HEK293 (cell line): ENCODE measurements around the gene LRRC51.
A peak's percentile ranks its signal among the peaks of the same experiment; 100 is the strongest.

ENCODE experiments used
- CTCF ChIA-PET: fragments of 350-600 bp; formaldehyde crosslinking; extraction: SDS; loops from one replicate; lab custom pipeline; 2021; ENCODE audit warnings: antibody characterized with exemption; lab: Yijun Ruan, JAX
- POLR2A ChIA-PET: fragments of 300-600 bp; formaldehyde crosslinking; extraction: SDS; loops from one replicate; lab custom pipeline; 2020; ENCODE audit warnings: antibody characterized with exemption, inconsistent platforms; lab: Yijun Ruan, JAX
- H3K27ac ChIP-seq: fragments of 200-500 bp; sonication (Bioruptor generic); 2 replicates; pipeline ENCODE4 v1.5.1; 2014; ENCODE audit warnings: low read depth, low read length, control low read depth, inconsistent platforms; ENCODE audit errors: extremely low read depth
- H3K36me3 ChIP-seq, 2 experiments: fragments of 200-500 bp in 1 of 2; sonication (Bioruptor generic) in 1 of 2; 1 replicate in 1 of 2; 2 replicates in 1 of 2; pipeline ENCODE4 v1.5.1; 2014 to 2017; ENCODE audit warnings: inconsistent platforms in 2 of 2, low read length in 2 of 2; ENCODE audit not compliant: control insufficient read depth in 2 of 2, insufficient read depth in 1 of 2
- H3K4me1 ChIP-seq: fragments of 200-500 bp; sonication (Bioruptor generic); 2 replicates; pipeline ENCODE4 v1.5.1; 2014; ENCODE audit warnings: mild to moderate bottlenecking, low read length, inconsistent platforms; ENCODE audit not compliant: control insufficient read depth, insufficient read depth
- H3K4me3 ChIP-seq: 2 replicates; pipeline ENCODE4 v1.5.1; 2011; ENCODE audit warnings: low read depth, mild to moderate bottlenecking, control low read depth, low read length, moderate library complexity
- H3K9me3 ChIP-seq: fragments of 200-500 bp; sonication (Bioruptor generic); 2 replicates; pipeline ENCODE4 v1.5.1; 2014; ENCODE audit warnings: low read depth, low read length, inconsistent platforms; ENCODE audit not compliant: control insufficient read depth, insufficient read depth
- FEZF1 ChIP-seq: fragments of 450-650 bp; formaldehyde crosslinking; IDR thresholded peaks from 2 replicates; pipeline ENCODE4 v1.5.1; 2016; ENCODE audit warnings: missing biosample characterization, missing genetic modification characterization
- OSR2 ChIP-seq: fragments of 450-650 bp; formaldehyde crosslinking; IDR thresholded peaks from 2 replicates; pipeline ENCODE4 v1.5.1; 2016; ENCODE audit warnings: missing biosample characterization, missing genetic modification characterization
- SCRT1 ChIP-seq: fragments of 450-650 bp; formaldehyde crosslinking; IDR thresholded peaks from 2 replicates; pipeline ENCODE4 v1.5.1; 2016; ENCODE audit warnings: missing biosample characterization, missing genetic modification characterization, borderline replicate concordance
- WT1 ChIP-seq: fragments of 450-650 bp; formaldehyde crosslinking; IDR thresholded peaks from 2 replicates; pipeline ENCODE4 v1.5.1; 2016; ENCODE audit warnings: missing biosample characterization, missing genetic modification characterization
- ZBTB17 ChIP-seq: fragments of 450-650 bp; formaldehyde crosslinking; IDR thresholded peaks from 2 replicates; pipeline ENCODE4 v1.5.1; 2016; ENCODE audit warnings: missing biosample characterization, missing genetic modification characterization
- ZEB2 ChIP-seq: fragments of 450-650 bp; formaldehyde crosslinking; IDR thresholded peaks from 2 replicates; pipeline ENCODE4 v1.5.1; 2016; ENCODE audit warnings: missing biosample characterization, missing genetic modification characterization
- ZNF112 ChIP-seq: fragments of 450-650 bp; formaldehyde crosslinking; IDR thresholded peaks from 2 replicates; pipeline ENCODE4 v1.5.0; 2017; ENCODE audit warnings: missing biosample characterization, missing genetic modification characterization
- ZNF132 ChIP-seq: fragments of 450-650 bp; formaldehyde crosslinking; IDR thresholded peaks from 2 replicates; pipeline ENCODE4 v1.5.1; 2017; ENCODE audit warnings: missing biosample characterization, missing genetic modification characterization, borderline replicate concordance
- ZNF184 ChIP-seq: fragments of 450-650 bp; IDR thresholded peaks from 2 replicates; pipeline ENCODE4 v1.5.1; 2018; ENCODE audit warnings: missing biosample characterization, mild to moderate bottlenecking, missing genetic modification characterization
- ZNF416 ChIP-seq: fragments of 450-650 bp; formaldehyde crosslinking; IDR thresholded peaks from 2 replicates; pipeline ENCODE4 v1.5.1; 2016; ENCODE audit warnings: missing biosample characterization, missing genetic modification characterization
- ZNF473 ChIP-seq: fragments of 450-650 bp; formaldehyde crosslinking; IDR thresholded peaks from 2 replicates; pipeline ENCODE4 v1.5.1; 2017; ENCODE audit warnings: missing biosample characterization, missing genetic modification characterization
- ZNF596 ChIP-seq: fragments of 450-650 bp; IDR thresholded peaks from 2 replicates; pipeline ENCODE4 v1.5.0; 2018; ENCODE audit warnings: missing biosample characterization, mild to moderate bottlenecking, missing genetic modification characterization, moderate library complexity
- ZNF623 ChIP-seq: fragments of 450-650 bp; formaldehyde crosslinking; IDR thresholded peaks from 2 replicates; pipeline ENCODE4 v1.5.1; 2016; ENCODE audit warnings: missing biosample characterization, missing genetic modification characterization
- ZNF658 ChIP-seq: fragments of 450-650 bp; formaldehyde crosslinking; IDR thresholded peaks from 2 replicates; pipeline ENCODE4; 2016; ENCODE audit warnings: missing biosample characterization, missing genetic modification characterization
- ZNF747 ChIP-seq: fragments of 450-650 bp; formaldehyde crosslinking; IDR thresholded peaks from 2 replicates; pipeline ENCODE4 v1.5.1; 2016; ENCODE audit warnings: missing biosample characterization, missing genetic modification characterization
- TF ChIP-seq, protein P1 (sequence below): fragments of 450-650 bp; formaldehyde crosslinking; IDR thresholded peaks from 2 replicates; pipeline ENCODE4 v1.5.1; 2016; ENCODE audit warnings: missing biosample characterization, missing genetic modification characterization
- TF ChIP-seq, protein P2 (sequence below): fragments of 450-650 bp; formaldehyde crosslinking; IDR thresholded peaks from 2 replicates; pipeline ENCODE4 v1.5.1; 2017; ENCODE audit warnings: missing biosample characterization, missing genetic modification characterization
- TF ChIP-seq, protein P3 (sequence below): fragments of 450-650 bp; formaldehyde crosslinking; IDR thresholded peaks from 2 replicates; pipeline ENCODE4 v1.5.1; 2016; ENCODE audit warnings: missing biosample characterization, missing genetic modification characterization
- TF ChIP-seq, protein P4 (sequence below): fragments of 450-650 bp; formaldehyde crosslinking; IDR thresholded peaks from 2 replicates; pipeline ENCODE4 v1.5.1; 2016; ENCODE audit warnings: missing biosample characterization, missing genetic modification characterization

LRRC51 gene

DNA sequence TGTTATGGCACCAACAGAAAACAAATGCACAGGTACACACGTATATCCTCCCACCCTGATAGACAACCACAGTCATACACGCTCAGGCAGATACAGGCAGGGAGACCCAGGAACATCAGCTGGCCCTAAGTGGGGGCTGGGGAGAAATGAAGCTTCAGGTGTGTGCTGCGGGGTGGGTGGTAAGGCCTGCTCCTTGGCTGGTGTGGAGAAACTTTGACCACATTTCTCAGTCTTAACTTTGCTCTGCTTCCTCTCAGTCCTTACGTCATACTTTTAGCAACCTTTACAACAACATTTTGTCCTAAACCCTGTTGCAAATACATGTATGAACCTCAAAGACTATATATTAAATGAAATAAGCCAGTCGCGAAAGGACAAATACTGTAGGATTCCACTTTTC is 38.5 kb downstream of the LRRC51 start:
- CTCF ChIA-PET, result interaction anchor here (0.8 to 1.6 kb wide), 3 partner anchors 28 to 312 kb away, joined by 3 to 5 read pairs (median 4); no protein-coding TSS in a partner anchor
- TF ChIP-seq ZNF658 (tag by site-specific recombination), result no peak
- TF ChIP-seq, all 188 proteins: peak for 0
- POLR2A ChIA-PET, result no interaction called here
- Histone ChIP-seq H3K4me3 (no peak overlapping the region), H3K4me1 (no peaks in the 10 kb centered on the region), H3K36me3 (no peaks in the 10 kb centered on the region), H3K9me3 (no peaks in the 10 kb centered on the region), H3K27ac (no peak overlapping the region)

DNA sequence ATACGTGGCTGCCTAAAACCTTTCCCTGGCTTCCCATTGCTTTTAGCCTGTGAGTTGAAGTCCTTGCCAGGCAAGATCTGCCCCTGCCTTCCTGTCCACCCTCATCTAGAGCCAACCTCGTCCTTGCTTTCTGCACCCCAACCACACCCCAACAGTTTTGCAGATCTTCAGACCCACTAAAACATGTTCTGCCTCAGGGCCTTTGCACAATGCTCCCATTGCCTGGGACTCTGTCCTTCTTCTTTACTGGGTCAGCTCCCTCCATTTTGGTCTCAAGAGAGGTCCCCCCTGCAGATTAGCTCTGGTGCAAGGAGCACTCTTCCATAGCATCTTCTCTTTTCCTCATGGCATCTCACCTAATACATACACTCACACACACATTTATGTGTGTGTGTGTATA is 40.3 kb downstream of the LRRC51 start:
- ChIA-PET CTCF (no interaction called here), POLR2A (no interaction called here)
- Histone ChIP-seq H3K4me3 (no peak overlapping the region), H3K36me3 (no peaks in the 10 kb centered on the region), H3K4me1 (no peaks in the 10 kb centered on the region), H3K9me3 (no peaks in the 10 kb centered on the region), H3K27ac (no peak overlapping the region)
- TF ChIP-seq ZNF623 (tag by site-specific recombination) (peak; percentile 64), OSR2 (no peak)

DNA sequence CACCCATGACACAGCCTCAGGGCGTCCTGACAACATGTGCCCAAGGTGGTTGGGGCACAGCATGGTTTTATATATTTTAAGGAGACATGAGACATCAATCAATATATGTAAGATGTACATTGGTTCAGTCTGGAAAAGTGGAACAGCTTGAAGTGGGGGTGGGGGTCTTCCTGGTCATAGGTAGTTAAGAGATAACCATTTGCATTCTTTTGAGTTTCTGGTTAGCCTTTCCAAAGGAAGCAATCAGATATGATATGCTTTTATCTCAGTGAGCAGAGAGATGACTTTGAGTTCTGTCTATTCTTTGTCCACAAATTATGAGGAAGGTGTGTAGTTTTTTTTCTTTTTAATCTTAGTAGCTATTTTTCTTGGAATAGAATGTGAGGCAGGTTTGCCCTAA is 42.0 kb downstream of the LRRC51 start:
- no peaks in the 10 kb centered on the region for H3K36me3 ChIP-seq
- H3K4me3 ChIP-seq, result no peak overlapping the region
- no peak overlapping the region for H3K27ac ChIP-seq
- no peaks in the 10 kb centered on the region for H3K9me3 ChIP-seq
- ChIA-PET POLR2A (no interaction called here), CTCF (no interaction called here)
- no peak for TF ChIP-seq ZNF596 (tag by site-specific recombination)
- H3K4me1 ChIP-seq, result no peaks in the 10 kb centered on the region

DNA sequence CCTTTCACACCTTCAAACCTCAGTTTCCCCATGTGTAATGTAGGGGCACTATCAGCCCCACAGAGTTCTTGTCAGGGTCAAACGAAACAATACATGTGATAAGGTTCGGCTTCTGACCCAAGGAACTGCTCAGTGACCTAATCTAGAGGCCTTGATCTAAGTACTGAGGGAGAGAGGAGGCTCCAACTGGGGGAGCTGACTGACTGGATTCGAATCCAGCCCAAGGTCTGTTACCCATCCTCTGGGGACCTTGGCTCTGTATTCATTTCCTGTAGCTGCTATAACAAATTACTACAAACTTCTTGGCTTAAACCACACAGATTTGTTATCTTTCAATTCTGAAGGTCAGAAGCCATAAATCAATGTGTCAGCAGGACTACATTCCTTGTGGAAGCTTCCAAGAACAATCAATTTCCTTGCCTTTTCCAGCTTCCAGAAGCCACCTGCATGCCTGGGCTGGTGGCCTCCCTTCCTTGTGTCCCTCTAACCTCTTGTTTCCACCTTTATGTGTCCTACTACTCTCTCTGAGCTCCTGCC is 42.5 kb downstream of the LRRC51 start:
- H3K4me3 ChIP-seq, result no peak overlapping the region
- CTCF ChIA-PET, result interaction anchor here (3.6 kb wide), 1 partner anchor 21 kb away, joined by 19 read pairs; no protein-coding TSS in a partner anchor
- H3K27ac ChIP-seq, result no peak overlapping the region
- H3K36me3 ChIP-seq, result no peaks in the 10 kb centered on the region
- POLR2A ChIA-PET, result interaction anchor here (0.9 kb wide), 1 partner anchor 11 kb away, joined by 3 read pairs; the partner anchor contains the start of gene ANAPC15
- H3K4me1 ChIP-seq, result no peaks in the 10 kb centered on the region
- TF ChIP-seq ZEB2 (tag by site-specific recombination) (no peak), ZNF184 (tag by site-specific recombination) (no peak), ZNF112 (tag by site-specific recombination) (no peak), WT1 (no peak), ZNF473 (tag by site-specific recombination) (no peak), SCRT1 (tag by site-specific recombination) (no peak), ZBTB17 (tag by site-specific recombination) (no peak), ZNF416 (no peak), ZNF747 (tag by site-specific recombination) (no peak), ZNF132 (tag by site-specific recombination) (no peak), FEZF1 (tag by site-specific recombination) (no peak)
- TF ChIP-seq, protein P1, sequence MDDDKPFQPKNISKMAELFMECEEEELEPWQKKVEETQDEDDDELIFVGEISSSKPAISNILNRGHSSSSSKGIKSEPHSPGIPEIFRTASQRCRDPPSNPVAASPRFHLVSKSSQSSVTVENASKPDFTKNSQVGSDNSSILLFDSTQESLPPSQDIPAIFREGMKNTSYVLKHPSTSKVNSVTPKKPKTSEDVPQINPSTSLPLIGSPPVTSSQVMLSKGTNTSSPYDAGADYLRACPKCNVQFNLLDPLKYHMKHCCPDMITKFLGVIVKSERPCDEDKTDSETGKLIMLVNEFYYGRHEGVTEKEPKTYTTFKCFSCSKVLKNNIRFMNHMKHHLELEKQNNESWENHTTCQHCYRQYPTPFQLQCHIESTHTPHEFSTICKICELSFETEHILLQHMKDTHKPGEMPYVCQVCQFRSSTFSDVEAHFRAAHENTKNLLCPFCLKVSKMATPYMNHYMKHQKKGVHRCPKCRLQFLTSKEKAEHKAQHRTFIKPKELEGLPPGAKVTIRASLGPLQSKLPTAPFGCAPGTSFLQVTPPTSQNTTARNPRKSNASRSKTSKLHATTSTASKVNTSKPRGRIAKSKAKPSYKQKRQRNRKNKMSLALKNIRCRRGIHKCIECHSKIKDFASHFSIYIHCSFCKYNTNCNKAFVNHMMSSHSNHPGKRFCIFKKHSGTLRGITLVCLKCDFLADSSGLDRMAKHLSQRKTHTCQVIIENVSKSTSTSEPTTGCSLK (tag by site-specific recombination), result no peak
- TF ChIP-seq, protein P2, sequence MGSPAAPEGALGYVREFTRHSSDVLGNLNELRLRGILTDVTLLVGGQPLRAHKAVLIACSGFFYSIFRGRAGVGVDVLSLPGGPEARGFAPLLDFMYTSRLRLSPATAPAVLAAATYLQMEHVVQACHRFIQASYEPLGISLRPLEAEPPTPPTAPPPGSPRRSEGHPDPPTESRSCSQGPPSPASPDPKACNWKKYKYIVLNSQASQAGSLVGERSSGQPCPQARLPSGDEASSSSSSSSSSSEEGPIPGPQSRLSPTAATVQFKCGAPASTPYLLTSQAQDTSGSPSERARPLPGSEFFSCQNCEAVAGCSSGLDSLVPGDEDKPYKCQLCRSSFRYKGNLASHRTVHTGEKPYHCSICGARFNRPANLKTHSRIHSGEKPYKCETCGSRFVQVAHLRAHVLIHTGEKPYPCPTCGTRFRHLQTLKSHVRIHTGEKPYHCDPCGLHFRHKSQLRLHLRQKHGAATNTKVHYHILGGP, result no peak
- TF ChIP-seq, protein P3, sequence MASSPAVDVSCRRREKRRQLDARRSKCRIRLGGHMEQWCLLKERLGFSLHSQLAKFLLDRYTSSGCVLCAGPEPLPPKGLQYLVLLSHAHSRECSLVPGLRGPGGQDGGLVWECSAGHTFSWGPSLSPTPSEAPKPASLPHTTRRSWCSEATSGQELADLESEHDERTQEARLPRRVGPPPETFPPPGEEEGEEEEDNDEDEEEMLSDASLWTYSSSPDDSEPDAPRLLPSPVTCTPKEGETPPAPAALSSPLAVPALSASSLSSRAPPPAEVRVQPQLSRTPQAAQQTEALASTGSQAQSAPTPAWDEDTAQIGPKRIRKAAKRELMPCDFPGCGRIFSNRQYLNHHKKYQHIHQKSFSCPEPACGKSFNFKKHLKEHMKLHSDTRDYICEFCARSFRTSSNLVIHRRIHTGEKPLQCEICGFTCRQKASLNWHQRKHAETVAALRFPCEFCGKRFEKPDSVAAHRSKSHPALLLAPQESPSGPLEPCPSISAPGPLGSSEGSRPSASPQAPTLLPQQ (tag by site-specific recombination), result no peak
- TF ChIP-seq, protein P4, sequence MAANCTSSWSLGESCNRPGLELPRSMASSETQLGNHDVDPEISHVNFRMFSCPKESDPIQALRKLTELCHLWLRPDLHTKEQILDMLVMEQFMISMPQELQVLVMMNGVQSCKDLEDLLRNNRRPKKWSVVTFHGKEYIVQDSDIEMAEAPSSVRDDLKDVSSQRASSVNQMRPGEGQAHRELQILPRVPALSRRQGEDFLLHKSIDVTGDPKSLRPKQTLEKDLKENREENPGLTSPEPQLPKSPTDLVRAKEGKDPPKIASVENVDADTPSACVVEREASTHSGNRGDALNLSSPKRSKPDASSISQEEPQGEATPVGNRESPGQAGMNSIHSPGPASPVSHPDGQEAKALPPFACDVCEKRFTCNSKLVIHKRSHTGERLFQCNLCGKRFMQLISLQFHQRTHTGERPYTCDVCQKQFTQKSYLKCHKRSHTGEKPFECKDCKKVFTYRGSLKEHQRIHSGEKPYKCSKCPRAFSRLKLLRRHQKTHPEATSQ (tag by site-specific recombination), result no peak
- TF ChIP-seq, all 188 proteins: peak for 0
- no peaks in the 10 kb centered on the region for H3K9me3 ChIP-seq
